ENCODE measurements around the gene STARD10. TPM values are rescaled to one million over a fixed set of nuclear protein-coding genes. Genes with fewer than 3 reads are reported as not detected.

STARD10 gene
- total and polyA plus RNA-seq, 9 of the 15 experiments (the other 6 are each of a cell fraction or from before 2014, with no cell fraction given), result 0.15 to 52.9 (median 32.3) TPM

GRCh38 chr11:72813740-72814285 lies 20.0 kb upstream of the STARD10 start (continued):
- TF ChIP-seq, protein P1, sequence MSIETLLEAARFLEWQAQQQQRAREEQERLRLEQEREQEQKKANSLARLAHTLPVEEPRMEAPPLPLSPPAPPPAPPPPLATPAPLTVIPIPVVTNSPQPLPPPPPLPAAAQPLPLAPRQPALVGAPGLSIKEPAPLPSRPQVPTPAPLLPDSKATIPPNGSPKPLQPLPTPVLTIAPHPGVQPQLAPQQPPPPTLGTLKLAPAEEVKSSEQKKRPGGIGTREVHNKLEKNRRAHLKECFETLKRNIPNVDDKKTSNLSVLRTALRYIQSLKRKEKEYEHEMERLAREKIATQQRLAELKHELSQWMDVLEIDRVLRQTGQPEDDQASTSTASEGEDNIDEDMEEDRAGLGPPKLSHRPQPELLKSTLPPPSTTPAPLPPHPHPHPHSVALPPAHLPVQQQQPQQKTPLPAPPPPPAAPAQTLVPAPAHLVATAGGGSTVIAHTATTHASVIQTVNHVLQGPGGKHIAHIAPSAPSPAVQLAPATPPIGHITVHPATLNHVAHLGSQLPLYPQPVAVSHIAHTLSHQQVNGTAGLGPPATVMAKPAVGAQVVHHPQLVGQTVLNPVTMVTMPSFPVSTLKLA (conservative IDR thresholded peaks at IDR 0.05), result peak; percentile 77 to 91
- no peak for TF ChIP-seq BCL6 (CRISPR knock-in tag; IDR thresholded peaks at IDR 0.05)
- TF ChIP-seq, protein P2, sequence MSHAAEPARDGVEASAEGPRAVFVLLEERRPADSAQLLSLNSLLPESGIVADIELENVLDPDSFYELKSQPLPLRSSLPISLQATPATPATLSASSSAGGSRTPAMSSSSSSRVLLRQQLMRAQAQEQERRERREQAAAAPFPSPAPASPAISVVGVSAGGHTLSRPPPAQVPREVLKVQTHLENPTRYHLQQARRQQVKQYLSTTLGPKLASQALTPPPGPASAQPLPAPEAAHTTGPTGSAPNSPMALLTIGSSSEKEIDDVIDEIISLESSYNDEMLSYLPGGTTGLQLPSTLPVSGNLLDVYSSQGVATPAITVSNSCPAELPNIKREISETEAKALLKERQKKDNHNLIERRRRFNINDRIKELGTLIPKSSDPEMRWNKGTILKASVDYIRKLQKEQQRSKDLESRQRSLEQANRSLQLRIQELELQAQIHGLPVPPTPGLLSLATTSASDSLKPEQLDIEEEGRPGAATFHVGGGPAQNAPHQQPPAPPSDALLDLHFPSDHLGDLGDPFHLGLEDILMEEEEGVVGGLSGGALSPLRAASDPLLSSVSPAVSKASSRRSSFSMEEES (CRISPR knock-in tag; IDR thresholded peaks at IDR 0.05), result no peak
- no peak for TF ChIP-seq PPARD (CRISPR knock-in tag; IDR thresholded peaks at IDR 0.05)
- TF ChIP-seq FUS (optimal IDR thresholded peaks at IDR 0.05; ENCODE audit: low read depth, low read length), result no peak
- TF ChIP-seq, protein P3, sequence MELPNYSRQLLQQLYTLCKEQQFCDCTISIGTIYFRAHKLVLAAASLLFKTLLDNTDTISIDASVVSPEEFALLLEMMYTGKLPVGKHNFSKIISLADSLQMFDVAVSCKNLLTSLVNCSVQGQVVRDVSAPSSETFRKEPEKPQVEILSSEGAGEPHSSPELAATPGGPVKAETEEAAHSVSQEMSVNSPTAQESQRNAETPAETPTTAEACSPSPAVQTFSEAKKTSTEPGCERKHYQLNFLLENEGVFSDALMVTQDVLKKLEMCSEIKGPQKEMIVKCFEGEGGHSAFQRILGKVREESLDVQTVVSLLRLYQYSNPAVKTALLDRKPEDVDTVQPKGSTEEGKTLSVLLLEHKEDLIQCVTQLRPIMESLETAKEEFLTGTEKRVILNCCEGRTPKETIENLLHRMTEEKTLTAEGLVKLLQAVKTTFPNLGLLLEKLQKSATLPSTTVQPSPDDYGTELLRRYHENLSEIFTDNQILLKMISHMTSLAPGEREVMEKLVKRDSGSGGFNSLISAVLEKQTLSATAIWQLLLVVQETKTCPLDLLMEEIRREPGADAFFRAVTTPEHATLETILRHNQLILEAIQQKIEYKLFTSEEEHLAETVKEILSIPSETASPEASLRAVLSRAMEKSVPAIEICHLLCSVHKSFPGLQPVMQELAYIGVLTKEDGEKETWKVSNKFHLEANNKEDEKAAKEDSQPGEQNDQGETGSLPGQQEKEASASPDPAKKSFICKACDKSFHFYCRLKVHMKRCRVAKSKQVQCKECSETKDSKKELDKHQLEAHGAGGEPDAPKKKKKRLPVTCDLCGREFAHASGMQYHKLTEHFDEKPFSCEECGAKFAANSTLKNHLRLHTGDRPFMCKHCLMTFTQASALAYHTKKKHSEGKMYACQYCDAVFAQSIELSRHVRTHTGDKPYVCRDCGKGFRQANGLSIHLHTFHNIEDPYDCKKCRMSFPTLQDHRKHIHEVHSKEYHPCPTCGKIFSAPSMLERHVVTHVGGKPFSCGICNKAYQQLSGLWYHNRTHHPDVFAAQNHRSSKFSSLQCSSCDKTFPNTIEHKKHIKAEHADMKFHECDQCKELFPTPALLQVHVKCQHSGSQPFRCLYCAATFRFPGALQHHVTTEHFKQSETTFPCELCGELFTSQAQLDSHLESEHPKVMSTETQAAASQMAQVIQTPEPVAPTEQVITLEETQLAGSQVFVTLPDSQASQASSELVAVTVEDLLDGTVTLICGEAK (IDR thresholded peaks at IDR 0.05), result peak; percentile 16; the same call in 1 of the 2 replicates
- TF ChIP-seq, protein P3 (CRISPR knock-in tag; IDR thresholded peaks at IDR 0.05), result no peak
- no peak for TF ChIP-seq ZBTB5 (IDR thresholded peaks at IDR 0.05)
- TF ChIP-seq MECOM (CRISPR knock-in tag; IDR thresholded peaks at IDR 0.05), result no peak
- TF ChIP-seq RBM14 (IDR thresholded peaks at IDR 0.05; ENCODE audit: borderline replicate concordance, insufficient read depth, low read depth, low read length), result 0 out of 2 replicates have a peak, but pooled peaks have one; percentile 75
- no peak for TF ChIP-seq PHB (CRISPR knock-in tag; IDR thresholded peaks at IDR 0.05)
- TF ChIP-seq NCOA1 (IDR thresholded peaks at IDR 0.05; ENCODE audit: low read depth), result no peak
- no peak for TF ChIP-seq ZNF146 (CRISPR knock-in tag; IDR thresholded peaks at IDR 0.05; ENCODE audit: unreplicated experiment)
- no peak for TF ChIP-seq ESRRA (IDR thresholded peaks at IDR 0.05; ENCODE audit: borderline replicate concordance, low read depth)

Data from K562 (cell line).